Endodermal cell (in vitro differentiated cells): ENCODE measurements around the gene TPSB2. TPM values are rescaled to one million over a fixed set of nuclear protein-coding genes. Genes with fewer than 3 reads are reported as not detected.
"Not testable (repeated sequence)": the region's sequence is repeated elsewhere in the genome, so short reads cannot be mapped to it uniquely, and the experiment has no call there.

Experiments
- DNase-seq: peaks from one replicate; pipeline ENCODE4 v3.0.0-alpha.2; 2017
- H3K27ac ChIP-seq: 2 replicates; pipeline ENCODE4 v1.5.1; 2013; ENCODE audit warnings: mild to moderate bottlenecking, low read depth, low read length, moderate library complexity
- H3K27me3 ChIP-seq: 2 replicates; pipeline ENCODE4 v1.6.1; 2013; ENCODE audit warnings: mild to moderate bottlenecking, low read length, moderate library complexity; ENCODE audit not compliant: insufficient read depth, control insufficient read depth, poor library complexity, severe bottlenecking
- H3K36me3 ChIP-seq: 2 replicates; pipeline ENCODE4 v1.7.0; 2013; ENCODE audit warnings: mild to moderate bottlenecking, low read length, moderate library complexity; ENCODE audit not compliant: control insufficient read depth, insufficient read depth
- H3K4me1 ChIP-seq: one replicate; pipeline ENCODE4 v1.7.0; 2013; ENCODE audit warnings: low read length; ENCODE audit not compliant: control insufficient read depth, insufficient read depth
- H3K4me3 ChIP-seq: 2 replicates; pipeline ENCODE4 v1.5.1; 2013; ENCODE audit warnings: mild to moderate bottlenecking, low read length, moderate library complexity
- H3K9ac ChIP-seq: 2 replicates; pipeline ENCODE4 v1.6.1; 2013; ENCODE audit warnings: mild to moderate bottlenecking, low read length, moderate library complexity; ENCODE audit not compliant: poor library complexity, severe bottlenecking; ENCODE audit errors: extremely low read depth
- H3K9me3 ChIP-seq: 2 replicates; pipeline ENCODE4 v1.6.1; 2013; ENCODE audit warnings: mild to moderate bottlenecking, low read length, moderate library complexity; ENCODE audit not compliant: control insufficient read depth
- H3K27ac Mint-ChIP-seq: 2 replicates; pipeline ENCODE4 v1.8.0; 2020; ENCODE audit warnings: mixed read lengths
- H3K27me3 Mint-ChIP-seq: 2 replicates; pipeline ENCODE4 v1.8.0; 2021; ENCODE audit warnings: mild to moderate bottlenecking, mixed read lengths; ENCODE audit not compliant: insufficient read depth
- H3K36me3 Mint-ChIP-seq: 2 replicates; pipeline ENCODE4 v1.8.0; 2020; ENCODE audit warnings: low read depth, mixed read lengths
- H3K4me1 Mint-ChIP-seq: 2 replicates; pipeline ENCODE4 v1.8.0; 2020; ENCODE audit warnings: mixed read lengths
- H3K4me3 Mint-ChIP-seq: 2 replicates; pipeline ENCODE4 v1.8.0; 2020; ENCODE audit warnings: mild to moderate bottlenecking, moderate library complexity, mixed read lengths
- H3K9me3 Mint-ChIP-seq: 2 replicates; pipeline ENCODE4 v1.8.0; 2020; ENCODE audit warnings: mild to moderate bottlenecking, mixed read lengths
- WGBS, 2 experiments: methylation state at CpG; one replicate each; pipeline versions ENCODE4 v1.1.5 to v1.1.7; 2013; ENCODE audit warnings: missing lambda C conversion rate in 2 of 2, mixed read lengths in 1 of 2; ENCODE audit not compliant: insufficient coverage in 1 of 2, insufficient read length in 1 of 2; 5-methylcytosine and 5-hydroxymethylcytosine counted together
- total RNA-seq, 2 donors: library from RNA; stranded (reverse); fragmentation: NEBNext Ultra II Directional in 1 of 2; extraction: Animal tissue kit (Norgen Biotek cat#: 25700) in 1 of 2; gene quantifications; 2 replicates in 1 of 2; 3 replicates in 1 of 2; pipeline ENCODE4 v1.2.1, GENCODE V29; 2021
- TF ChIP-seq, protein P1 (sequence below): fragments of 200-600 bp; sonication (generic); conservative IDR thresholded peaks from 2 replicates; pipeline ENCODE4 v1.5.0; 2021; ENCODE audit warnings: antibody characterized with exemption, mild to moderate bottlenecking

Gene TPSB2
- total RNA-seq, 2 donors from 2014 or later = not detected

DNA sequence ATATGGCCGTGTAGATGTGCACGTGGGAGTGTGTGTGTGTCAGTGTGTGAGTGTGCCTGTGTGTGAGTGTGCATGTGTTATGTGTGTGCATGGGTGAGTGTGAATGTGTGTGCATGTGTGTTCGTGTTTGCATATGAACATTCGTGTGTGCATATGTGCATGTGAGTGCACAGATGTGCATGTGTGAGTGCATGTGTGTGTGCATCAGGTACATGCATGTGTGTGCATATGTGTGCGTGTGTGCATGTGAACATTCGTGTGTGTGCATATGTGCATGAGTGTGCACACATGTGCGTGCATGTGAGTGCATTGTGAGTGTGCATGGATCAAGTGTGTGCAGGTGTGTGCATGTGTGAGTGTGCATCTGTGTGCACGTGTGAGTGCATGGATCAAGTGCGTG, 8.0 kb upstream of the TPSB2 start:
- no peak overlapping the region for H3K27ac Mint-ChIP-seq

DNA sequence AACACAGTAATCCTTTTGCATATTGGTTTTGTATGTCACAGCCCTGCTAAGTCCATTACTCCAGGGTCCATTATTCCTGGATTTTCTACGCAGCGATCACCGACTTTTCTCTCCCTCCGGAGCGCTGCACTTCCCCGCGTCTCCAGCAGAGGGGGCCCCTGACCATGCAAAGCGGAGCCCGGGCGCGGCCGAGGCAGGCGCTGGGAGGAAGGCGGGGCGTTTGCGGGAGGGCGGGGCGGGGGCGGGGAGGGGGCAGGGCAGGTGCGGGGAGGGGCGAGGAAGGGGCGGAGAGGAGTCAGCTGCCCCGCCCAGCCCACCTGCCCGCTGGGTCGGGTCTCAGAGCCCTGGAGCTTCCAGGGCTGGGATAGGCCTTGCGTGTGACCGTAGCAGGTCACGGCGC, 6.7 kb upstream of the TPSB2 start:
- not testable (repeated sequence) for H3K27ac Mint-ChIP-seq, H3K4me3 ChIP-seq, H3K4me1 Mint-ChIP-seq, H3K27me3 Mint-ChIP-seq, H3K4me3 Mint-ChIP-seq, H3K27me3 ChIP-seq, H3K9me3 ChIP-seq, H3K9ac ChIP-seq, H3K36me3 Mint-ChIP-seq, H3K36me3 ChIP-seq, H3K4me1 ChIP-seq, H3K9me3 Mint-ChIP-seq, H3K27ac ChIP-seq, DNase-seq
- WGBS, 2 experiments = no CpG with 5 or more reads among the region's 29 CpGs

More for the DNA sequence above, 8.0 kb upstream of the TPSB2 start:
- Mint-ChIP-seq H3K27me3 (peaks cover 8% of the 10 kb centered on the region), H3K36me3 (no peaks in the 10 kb centered on the region), H3K9me3 (peaks cover 4% of the 10 kb centered on the region), H3K4me3 (no peak overlapping the region), H3K4me1 (no peaks in the 10 kb centered on the region)
- Histone ChIP-seq H3K9ac (no peak overlapping the region), H3K4me3 (no peak overlapping the region), H3K9me3 (no peaks in the 10 kb centered on the region), H3K27ac (no peak overlapping the region), H3K36me3 (no peaks in the 10 kb centered on the region), H3K4me1 (no peaks in the 10 kb centered on the region), H3K27me3 (peaks cover 5% of the 10 kb centered on the region)
- 88 to 90% methylated on average over 7 to 9 of the region's 9 CpGs for WGBS, 2 experiments
- TF ChIP-seq, protein P1, sequence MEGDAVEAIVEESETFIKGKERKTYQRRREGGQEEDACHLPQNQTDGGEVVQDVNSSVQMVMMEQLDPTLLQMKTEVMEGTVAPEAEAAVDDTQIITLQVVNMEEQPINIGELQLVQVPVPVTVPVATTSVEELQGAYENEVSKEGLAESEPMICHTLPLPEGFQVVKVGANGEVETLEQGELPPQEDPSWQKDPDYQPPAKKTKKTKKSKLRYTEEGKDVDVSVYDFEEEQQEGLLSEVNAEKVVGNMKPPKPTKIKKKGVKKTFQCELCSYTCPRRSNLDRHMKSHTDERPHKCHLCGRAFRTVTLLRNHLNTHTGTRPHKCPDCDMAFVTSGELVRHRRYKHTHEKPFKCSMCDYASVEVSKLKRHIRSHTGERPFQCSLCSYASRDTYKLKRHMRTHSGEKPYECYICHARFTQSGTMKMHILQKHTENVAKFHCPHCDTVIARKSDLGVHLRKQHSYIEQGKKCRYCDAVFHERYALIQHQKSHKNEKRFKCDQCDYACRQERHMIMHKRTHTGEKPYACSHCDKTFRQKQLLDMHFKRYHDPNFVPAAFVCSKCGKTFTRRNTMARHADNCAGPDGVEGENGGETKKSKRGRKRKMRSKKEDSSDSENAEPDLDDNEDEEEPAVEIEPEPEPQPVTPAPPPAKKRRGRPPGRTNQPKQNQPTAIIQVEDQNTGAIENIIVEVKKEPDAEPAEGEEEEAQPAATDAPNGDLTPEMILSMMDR = no peak
- no peak for DNase-seq

DNA sequence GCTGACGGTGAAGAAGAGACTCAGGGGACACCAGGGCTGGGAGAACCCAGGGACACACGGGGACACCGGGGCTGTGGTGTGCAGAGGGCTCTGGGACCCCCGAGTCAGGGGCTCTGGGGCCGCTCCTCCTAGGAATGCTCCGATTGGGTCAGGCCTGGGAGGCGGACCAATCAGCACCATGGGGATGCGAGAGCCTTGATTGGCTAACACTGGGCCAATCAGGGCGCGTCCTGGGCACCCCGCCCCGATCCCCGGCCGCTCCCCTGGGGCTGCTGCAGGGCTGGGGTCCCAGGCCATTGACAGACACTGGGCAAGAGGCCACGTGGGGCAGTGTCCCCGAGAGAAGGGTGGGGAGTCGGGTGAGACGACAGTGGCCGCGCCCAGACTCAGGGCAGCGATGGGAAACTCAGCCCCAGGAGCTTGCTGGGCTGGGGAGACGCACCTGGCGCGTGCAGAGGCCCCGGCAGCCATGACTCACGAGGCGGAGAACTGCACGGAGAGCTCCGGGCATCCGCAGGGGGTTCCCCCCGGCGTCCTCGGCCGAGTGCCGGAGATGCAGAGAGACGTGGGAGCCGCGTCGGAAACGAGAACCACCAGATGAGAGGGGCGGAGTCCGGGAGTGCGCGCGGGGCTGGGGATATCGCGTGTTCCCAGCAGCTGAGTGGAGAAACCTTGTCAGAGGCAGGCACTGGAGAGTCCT, 2.2 kb upstream of the TPSB2 start:
- H3K27me3 ChIP-seq, H3K36me3 ChIP-seq, DNase-seq, H3K9me3 Mint-ChIP-seq, H3K27me3 Mint-ChIP-seq, H3K27ac Mint-ChIP-seq, H3K9ac ChIP-seq, H3K4me3 Mint-ChIP-seq, H3K9me3 ChIP-seq, H3K4me3 ChIP-seq, H3K36me3 Mint-ChIP-seq, H3K4me1 Mint-ChIP-seq, H3K27ac ChIP-seq, H3K4me1 ChIP-seq: not testable (repeated sequence)
- WGBS, 2 experiments = no CpG with 5 or more reads among the region's 47 CpGs

DNA sequence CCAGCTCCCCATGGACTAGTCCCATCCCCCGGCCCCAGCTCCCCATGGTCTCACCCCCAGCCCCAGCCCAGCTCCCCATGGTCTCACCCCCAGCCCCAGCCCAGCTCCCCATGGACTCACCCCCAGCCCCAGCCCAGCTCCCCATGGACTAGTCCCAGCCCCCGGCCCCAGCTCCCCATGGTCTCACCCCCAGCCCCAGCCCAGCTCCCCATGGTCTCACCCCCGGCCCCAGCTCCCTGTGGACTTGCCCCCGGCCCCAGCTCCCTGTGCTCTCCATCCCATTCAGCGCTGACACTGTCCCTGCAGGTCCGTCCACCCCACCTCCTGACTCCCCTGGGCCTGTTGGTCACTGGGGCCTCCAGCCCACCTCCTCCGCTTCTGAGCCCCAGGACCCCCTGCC, 1.3 kb upstream of the TPSB2 start:
- not testable (repeated sequence) for H3K4me3 Mint-ChIP-seq

DNA sequence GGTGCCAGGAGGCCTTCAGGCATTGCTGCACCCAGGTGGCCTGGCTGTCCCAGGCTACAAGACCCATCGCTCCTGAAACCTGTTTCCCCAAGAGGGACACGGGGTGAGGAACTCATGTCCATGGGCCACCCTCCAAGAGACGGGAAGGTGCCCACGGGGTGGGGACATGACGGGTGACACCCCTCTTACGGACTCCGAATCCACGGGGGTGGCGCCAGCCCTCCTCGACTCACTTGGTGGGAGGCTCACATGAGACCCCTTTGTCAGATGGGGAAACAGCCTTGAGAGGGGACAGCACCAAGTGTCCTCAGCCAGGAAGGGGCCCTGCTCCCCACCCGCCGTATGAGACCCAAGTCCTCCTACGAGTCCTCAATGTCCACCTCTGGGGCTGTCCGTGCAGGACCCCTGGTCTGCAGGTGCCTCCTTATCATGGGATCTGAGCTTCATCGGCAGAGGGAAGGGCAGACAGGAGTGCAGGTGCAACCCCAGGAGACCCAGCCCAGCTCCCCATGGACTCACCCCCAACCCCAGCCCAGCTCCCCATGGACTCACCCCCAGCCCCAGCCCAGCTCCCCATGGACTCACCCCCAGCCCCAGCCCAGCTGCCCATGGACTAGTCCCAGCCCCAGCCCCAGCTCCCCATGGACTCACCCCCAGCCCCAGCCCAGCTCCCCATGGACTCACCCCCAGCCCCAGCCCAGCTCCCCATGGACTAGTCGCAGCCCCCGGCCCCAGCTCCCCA, 658 bp upstream of the TPSB2 start:
- peaks cover 11% of the 10 kb centered on the region for H3K27me3 Mint-ChIP-seq
- H3K9ac ChIP-seq, H3K4me1 ChIP-seq, H3K36me3 Mint-ChIP-seq, H3K36me3 ChIP-seq, H3K4me3 Mint-ChIP-seq, DNase-seq, H3K27ac Mint-ChIP-seq, H3K9me3 ChIP-seq, H3K4me1 Mint-ChIP-seq, H3K27ac ChIP-seq, H3K27me3 ChIP-seq, H3K4me3 ChIP-seq, H3K9me3 Mint-ChIP-seq: not testable (repeated sequence)
- WGBS, 2 experiments = 88 to 90% methylated on average over 8 to 17 of the region's 17 CpGs

More for the DNA sequence above, 1.3 kb upstream of the TPSB2 start:
- H3K36me3 Mint-ChIP-seq, H3K4me1 Mint-ChIP-seq, H3K27ac Mint-ChIP-seq, DNase-seq, H3K9me3 ChIP-seq, H3K27ac ChIP-seq, H3K4me1 ChIP-seq, H3K9me3 Mint-ChIP-seq, H3K9ac ChIP-seq, H3K4me3 ChIP-seq, H3K36me3 ChIP-seq, H3K27me3 ChIP-seq: not testable (repeated sequence)
- 96% methylated on average over 4 of the region's 7 CpGs; no CpG with 5 or more reads in 1 of the 2 experiments for WGBS, 2 experiments
- peaks cover 11% of the 10 kb centered on the region for H3K27me3 Mint-ChIP-seq

DNA sequence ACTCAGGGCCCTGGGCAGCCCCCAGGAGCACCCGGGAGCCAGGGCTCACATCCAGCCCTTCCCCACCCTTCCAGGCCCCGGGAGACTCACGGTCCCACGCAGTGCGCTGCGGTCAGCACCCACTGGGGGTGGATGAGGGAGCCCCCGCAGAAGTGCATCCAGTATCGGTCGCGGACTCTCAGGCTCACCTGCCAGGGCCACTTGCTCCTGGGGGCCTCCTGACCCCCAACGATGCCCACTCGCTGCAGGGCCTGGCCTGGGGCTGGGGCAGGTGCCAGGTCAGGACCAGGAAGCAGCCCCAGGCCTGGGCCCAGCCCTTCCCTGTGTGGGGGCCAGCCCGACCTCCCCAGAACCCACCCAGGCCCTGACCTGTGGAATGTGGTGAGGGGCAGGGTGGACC, 508 bp downstream of the TPSB2 start:
- not testable (repeated sequence) for H3K36me3 ChIP-seq, H3K27ac ChIP-seq, H3K4me1 Mint-ChIP-seq, H3K27me3 ChIP-seq, H3K4me3 ChIP-seq, DNase-seq, H3K36me3 Mint-ChIP-seq, H3K4me1 ChIP-seq, H3K9me3 ChIP-seq, H3K4me3 Mint-ChIP-seq, H3K9ac ChIP-seq, H3K27ac Mint-ChIP-seq, H3K9me3 Mint-ChIP-seq
- H3K27me3 Mint-ChIP-seq = peaks cover 13% of the 10 kb centered on the region
- 87% methylated on average over 10 of the region's 13 CpGs; no CpG with 5 or more reads in 1 of the 2 experiments for WGBS, 2 experiments
